Measurements from ENCODE around the gene CACNA1I.

The CACNA1I gene

GRCh38 chr22:39593931-39594285 lies 23.4 kb downstream of the CACNA1I start:
- no peak for TF ChIP-seq CTCF (IDR thresholded peaks at IDR 0.05; ENCODE audit: extremely low read depth, missing control alignments)

GRCh38 chr22:39594411-39594810 lies 23.9 kb downstream of the CACNA1I start:
- DNase-seq (ENCODE audit: low spot score), result no peak
- no peak for TF ChIP-seq CTCF (IDR thresholded peaks at IDR 0.05; ENCODE audit: extremely low read depth, missing control alignments)

More at GRCh38 chr22:39593931-39594285, 23.4 kb downstream of the CACNA1I start:
- DNase-seq (ENCODE audit: low spot score), result no peak

GRCh38 chr22:39595622-39596172 lies 25.1 kb downstream of the CACNA1I start:
- no peak for TF ChIP-seq CTCF (IDR thresholded peaks at IDR 0.05; ENCODE audit: extremely low read depth, missing control alignments)
- DNase-seq (ENCODE audit: low spot score), result no peak

- TF ChIP-seq CTCF (IDR thresholded peaks at IDR 0.05; ENCODE audit: extremely low read depth, missing control alignments), result no peak
- no peak for DNase-seq (ENCODE audit: low spot score)
Observed at GRCh38 chr22:39596601-39597000, 26.0 kb downstream of the CACNA1I start.

GRCh38 chr22:39597236-39597869 lies 26.8 kb downstream of the CACNA1I start:
- DNase-seq (ENCODE audit: low spot score), result no peak
- TF ChIP-seq CTCF (IDR thresholded peaks at IDR 0.05; ENCODE audit: extremely low read depth, missing control alignments), result no peak

GRCh38 chr22:39598017-39598965 lies 27.7 kb downstream of the CACNA1I start:
- TF ChIP-seq CTCF (IDR thresholded peaks at IDR 0.05; ENCODE audit: extremely low read depth, missing control alignments), result no peak

More at GRCh38 chr22:39598017-39598965, 27.7 kb downstream of the CACNA1I start:
- DNase-seq (ENCODE audit: low spot score), result peak; percentile 65

Data from GM20000 (cell line).